Transverse colon (tissue), 4 donors: Measurements from ENCODE around the gene PLEKHJ1. TPM values are rescaled to one million over a fixed set of nuclear protein-coding genes. Genes with fewer than 3 reads are reported as not detected.

Experiments used
- DNase-seq: peaks from one replicate; pipeline ENCODE4 v3.0.0-alpha.2; 2019
- H3K27ac ChIP-seq, 4 donors: fragments of 200-600 bp; sonication (generic); 2 replicates each; pipeline ENCODE4 v1.5.1; 2016 to 2018; ENCODE audit warnings: inconsistent platforms in 4 of 4
- H3K27me3 ChIP-seq: fragments of 200-600 bp; sonication (generic); 2 replicates; pipeline ENCODE4 v1.5.1; 2017; ENCODE audit warnings: inconsistent platforms
- H3K36me3 ChIP-seq, 4 donors: fragments of 200-600 bp; sonication (generic); 2 replicates each; pipeline ENCODE4 v1.5.1; 2017 to 2019; ENCODE audit warnings: inconsistent platforms in 4 of 4
- H3K4me1 ChIP-seq, 4 donors: fragments of 200-600 bp; sonication (generic); 2 replicates each; pipeline ENCODE4 v1.5.1; 2017 to 2020; ENCODE audit warnings: inconsistent platforms in 4 of 4
- H3K4me3 ChIP-seq, 4 donors: fragments of 200-600 bp; sonication (generic); 1 replicate in 1 of 4; 2 replicates in 3 of 4; pipeline versions ENCODE4 v1.5.1 to v1.6.1; 2017 to 2019; ENCODE audit warnings: inconsistent platforms in 4 of 4
- H3K9me3 ChIP-seq, 2 donors: fragments of 200-600 bp; sonication (generic); 2 replicates each; pipeline ENCODE4 v1.5.1; 2017 to 2019; ENCODE audit warnings: inconsistent platforms in 2 of 2
- CTCF ChIP-seq, 5 experiments: fragments of 200-600 bp in 3 of 5; fragments of 450-650 bp in 2 of 5; sonication (generic) in 3 of 5; IDR thresholded peaks; 1 replicate in 2 of 5; 2 replicates in 3 of 5; pipeline ENCODE4 v1.5.1; 2016 to 2017; ENCODE audit warnings: antibody characterized with exemption in 5 of 5, inconsistent platforms in 3 of 5, mild to moderate bottlenecking in 2 of 5, moderate library complexity in 1 of 5
- EP300 ChIP-seq: sonication (generic); formaldehyde crosslinking; IDR thresholded peaks from one replicate; pipeline ENCODE4 v1.6.1; 2017; ENCODE audit warnings: antibody characterized with exemption, low read depth
- POLR2A ChIP-seq: fragments of 450-650 bp; IDR thresholded peaks from one replicate; pipeline ENCODE4 v1.6.1; 2016; ENCODE audit warnings: antibody characterized with exemption, mild to moderate bottlenecking, moderate library complexity
- POLR2AphosphoS5 ChIP-seq, 3 donors: sonication (generic); formaldehyde crosslinking; IDR thresholded peaks; one replicate each; pipeline ENCODE4 v1.6.1; 2016; ENCODE audit warnings: antibody characterized with exemption in 3 of 3
- WGBS, 2 donors: methylation state at CpG; one replicate each; pipeline ENCODE4 v1.1.5; 2018; ENCODE audit warnings: low coverage in 1 of 2; 5-methylcytosine and 5-hydroxymethylcytosine counted together
- in situ Hi-C, 4 donors: fragments of 200-750 bp; cut with MboI; loops; one replicate each; pipeline versions ENCODE4 v1.15.0 to v1.15.1; 2017; ENCODE audit warnings: low sequenced_read_pairs in 3 of 4, low pct_ligation_motif_present in 1 of 4, low pct_unique_long_range_greater_than_20kb in 1 of 4
- intact Hi-C: fragments of 100-400 bp; cut with DNase I; formaldehyde crosslinking; loops from one replicate; pipeline ENCODE4 v1.15.1; 2023; ENCODE audit warnings: low total_unique reads
- total RNA-seq, 4 donors: library from RNA; depleted of rRNA; stranded (reverse); fragments of >200 nt; gene quantifications; one replicate each; pipeline ENCODE4 v1.1.0, GENCODE V29; 2016

The PLEKHJ1 gene
- total RNA-seq, 4 donors from 2014 or later, result 184 to 332 (median 254) TPM

DNA sequence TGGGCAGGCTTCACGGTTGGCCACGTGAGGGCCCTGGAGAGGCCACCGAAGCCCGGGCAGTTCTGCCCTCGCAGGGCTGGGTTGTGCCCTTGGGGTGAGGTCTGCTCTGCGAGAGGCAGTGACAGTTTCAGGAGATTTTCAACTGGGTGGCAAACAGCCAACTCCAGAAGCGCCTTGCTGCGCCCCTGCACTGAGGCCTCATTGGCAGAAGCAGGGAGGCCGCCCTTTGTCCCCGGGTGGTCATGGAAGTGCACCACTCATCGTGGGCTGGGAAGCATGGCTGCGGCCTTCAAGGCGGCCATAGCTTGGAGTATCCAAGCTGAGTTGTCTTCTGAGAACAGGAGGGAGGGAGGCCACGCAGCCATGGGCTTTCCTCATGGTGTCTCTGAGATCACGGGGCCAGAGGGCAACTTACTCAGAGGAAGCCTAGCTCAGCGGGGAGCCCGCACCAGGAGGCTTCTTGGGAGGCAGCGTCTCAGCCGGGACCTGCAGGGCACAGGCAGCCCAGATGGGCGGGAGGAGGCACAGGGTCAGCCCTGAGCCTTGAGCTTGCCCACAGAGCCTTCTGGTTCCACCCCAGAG is 14.8 kb downstream of the PLEKHJ1 start:
- no peaks in the 10 kb centered on the region for H3K27me3 ChIP-seq
- TF ChIP-seq POLR2AphosphoS5 (IDR thresholded peaks at IDR 0.05), result no peak
- no peak for TF ChIP-seq POLR2A
- TF ChIP-seq EP300, result no peak
- no peak for TF ChIP-seq CTCF (IDR thresholded peaks at IDR 0.05)
- DNase-seq, result no peak
- peaks cover 0 to 15% (median 4%) of the 10 kb centered on the region in 4 donors for H3K36me3 ChIP-seq
- no peaks in the 10 kb centered on the region for H3K4me1 ChIP-seq
- in situ Hi-C loops (no loop called here), intact Hi-C loops (loop anchor here (5.0 kb wide), 1 partner anchor 64 kb away; no protein-coding TSS in a partner anchor)
- H3K27ac ChIP-seq, result no peak overlapping the region
- 87% methylated on average over 10 of the region's 20 CpGs; no CpG with 5 or more reads in 1 of the 2 donors for WGBS, 2 donors
- H3K9me3 ChIP-seq, result no peaks in the 10 kb centered on the region
- no peak overlapping the region for H3K4me3 ChIP-seq

DNA sequence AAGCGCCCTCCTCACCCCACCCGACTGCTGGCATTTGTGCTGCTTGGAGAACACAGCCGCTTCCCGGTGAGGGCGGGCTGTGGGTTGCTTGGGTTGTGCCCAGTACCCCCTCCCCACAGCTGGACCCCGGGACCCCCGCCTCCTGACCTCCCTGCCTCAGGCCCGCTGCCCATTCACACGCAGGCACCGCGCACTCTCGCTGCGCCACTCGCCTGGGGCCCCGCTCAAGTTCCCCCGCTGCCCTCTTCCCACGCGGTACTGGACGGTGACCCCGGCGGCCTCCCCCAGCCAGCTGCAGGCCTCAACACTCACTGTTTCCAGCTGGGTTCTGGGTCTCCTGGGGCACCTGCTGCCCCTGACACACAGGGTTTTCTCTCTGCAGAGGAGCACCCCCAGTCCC is 16.4 kb downstream of the PLEKHJ1 start:
- no peak overlapping the region for H3K27ac ChIP-seq
- H3K4me1 ChIP-seq, result no peaks in the 10 kb centered on the region
- in situ Hi-C loops (no loop called here), intact Hi-C loops (loop anchor here (5.0 kb wide), 1 partner anchor 62 kb away; no protein-coding TSS in a partner anchor)
- no peaks in the 10 kb centered on the region for H3K27me3 ChIP-seq
- peaks cover 0 to 24% (median 10%) of the 10 kb centered on the region in 4 donors for H3K36me3 ChIP-seq
- H3K9me3 ChIP-seq, result no peaks in the 10 kb centered on the region
- no peak for DNase-seq
- TF ChIP-seq EP300 (no peak), POLR2A (no peak), CTCF (IDR thresholded peaks at IDR 0.05) (no peak), POLR2AphosphoS5 (IDR thresholded peaks at IDR 0.05) (no peak)
- 93% methylated on average over 21 of the region's 21 CpGs; no CpG with 5 or more reads in 1 of the 2 donors for WGBS, 2 donors
- no peak overlapping the region for H3K4me3 ChIP-seq

- no peak for DNase-seq
- Histone ChIP-seq H3K27me3 (no peaks in the 10 kb centered on the region), H3K27ac (no peak overlapping the region), H3K4me1 (peaks cover 5 to 17% (median 9%) of the 10 kb centered on the region in 4 donors), H3K36me3 (peaks cover 0 to 25% (median 12%) of the 10 kb centered on the region in 4 donors), H3K4me3 (no peak overlapping the region), H3K9me3 (no peaks in the 10 kb centered on the region)
- in situ Hi-C loops (no loop called here), intact Hi-C loops (no loop called here)
- TF ChIP-seq CTCF (IDR thresholded peaks at IDR 0.05) (no peak), EP300 (no peak), POLR2AphosphoS5 (IDR thresholded peaks at IDR 0.05) (no peak), POLR2A (no peak)
- 96% methylated on average over 22 of the region's 22 CpGs; no CpG with 5 or more reads in 1 of the 2 donors for WGBS, 2 donors
These were observed 18.5 kb downstream of the PLEKHJ1 start for GRCh38 chr19:2217591-2217990.

GRCh38 chr19:2216361-2217225 is 19.5 kb downstream of the PLEKHJ1 start:
- H3K27me3 ChIP-seq, result no peaks in the 10 kb centered on the region
- no peaks in the 10 kb centered on the region for H3K9me3 ChIP-seq
- peaks cover 6 to 27% (median 11%) of the 10 kb centered on the region in 4 donors for H3K4me1 ChIP-seq
- peaks cover 0 to 31% (median 15%) of the 10 kb centered on the region in 4 donors for H3K36me3 ChIP-seq
- H3K27ac ChIP-seq, result no peak overlapping the region
- no peak overlapping the region for H3K4me3 ChIP-seq
- TF ChIP-seq POLR2AphosphoS5 (IDR thresholded peaks at IDR 0.05) (no peak), CTCF (IDR thresholded peaks at IDR 0.05) (no peak), EP300 (no peak), POLR2A (no peak)
- in situ Hi-C loops (no loop called here), intact Hi-C loops (no loop called here)
- no peak for DNase-seq
- WGBS, 2 donors, result 94% methylated on average over 43 of the region's 43 CpGs; no CpG with 5 or more reads in 1 of the 2 donors
